ENCODE measurements around the gene ERC2.

The ERC2 gene

GRCh38 chr3:56397798-56398197, 70.5 kb downstream of the ERC2 start:
- DNase-seq = no peak

GRCh38 chr3:56389183-56389830, 79.0 kb downstream of the ERC2 start:
- Histone ChIP-seq H3K27me3 (ENCODE audit: insufficient read depth, low read depth, severe bottlenecking) (no peaks in the 10 kb centered on the region), H3K4me3 (ENCODE audit: low read depth, low read length) (no peak overlapping the region), H3K36me3 (no peaks in the 10 kb centered on the region), H3K27ac (no peak overlapping the region), H3K9me3 (ENCODE audit: severe bottlenecking) (no peaks in the 10 kb centered on the region)
- TF ChIP-seq CTCF (IDR thresholded peaks at IDR 0.05; ENCODE audit: low read depth, low read length) = no peak
- no peak for DNase-seq

More at GRCh38 chr3:56397798-56398197, 70.5 kb downstream of the ERC2 start:
- Histone ChIP-seq H3K27me3 (ENCODE audit: insufficient read depth, low read depth, severe bottlenecking) (no peaks in the 10 kb centered on the region), H3K27ac (no peak overlapping the region), H3K4me3 (ENCODE audit: low read depth, low read length) (no peak overlapping the region), H3K36me3 (no peaks in the 10 kb centered on the region), H3K9me3 (ENCODE audit: severe bottlenecking) (no peaks in the 10 kb centered on the region)
- no peak for TF ChIP-seq CTCF (IDR thresholded peaks at IDR 0.05; ENCODE audit: low read depth, low read length)

- TF ChIP-seq CTCF (IDR thresholded peaks at IDR 0.05; ENCODE audit: low read depth, low read length) = no peak
- Histone ChIP-seq H3K27me3 (ENCODE audit: insufficient read depth, low read depth, severe bottlenecking) (no peaks in the 10 kb centered on the region), H3K36me3 (no peaks in the 10 kb centered on the region), H3K27ac (no peak overlapping the region), H3K9me3 (ENCODE audit: severe bottlenecking) (no peaks in the 10 kb centered on the region), H3K4me3 (ENCODE audit: low read depth, low read length) (no peak overlapping the region)
- no peak for DNase-seq
Observed at GRCh38 chr3:56383092-56383491, 85.2 kb downstream of the ERC2 start.

GRCh38 chr3:56379723-56380287, 88.5 kb downstream of the ERC2 start:
- no peaks in the 10 kb centered on the region for H3K9me3 ChIP-seq (ENCODE audit: severe bottlenecking)
- no peak overlapping the region for H3K4me3 ChIP-seq (ENCODE audit: low read depth, low read length)
- DNase-seq = no peak
- no peak for TF ChIP-seq CTCF (IDR thresholded peaks at IDR 0.05; ENCODE audit: low read depth, low read length)
- H3K27ac ChIP-seq = no peak overlapping the region
- no peaks in the 10 kb centered on the region for H3K36me3 ChIP-seq
- H3K27me3 ChIP-seq (ENCODE audit: insufficient read depth, low read depth, severe bottlenecking) = no peaks in the 10 kb centered on the region

GRCh38 chr3:56375654-56376053, 92.6 kb downstream of the ERC2 start:
- DNase-seq = no peak
- Histone ChIP-seq H3K36me3 (no peaks in the 10 kb centered on the region), H3K4me3 (ENCODE audit: low read depth, low read length) (no peak overlapping the region), H3K27ac (no peak overlapping the region), H3K27me3 (ENCODE audit: insufficient read depth, low read depth, severe bottlenecking) (no peaks in the 10 kb centered on the region), H3K9me3 (ENCODE audit: severe bottlenecking) (no peaks in the 10 kb centered on the region)
- TF ChIP-seq CTCF (IDR thresholded peaks at IDR 0.05; ENCODE audit: low read depth, low read length) = no peak

- no peaks in the 10 kb centered on the region for H3K9me3 ChIP-seq (ENCODE audit: severe bottlenecking)
- no peak overlapping the region for H3K4me3 ChIP-seq (ENCODE audit: low read depth, low read length)
- H3K36me3 ChIP-seq = no peaks in the 10 kb centered on the region
- H3K27me3 ChIP-seq (ENCODE audit: insufficient read depth, low read depth, severe bottlenecking) = no peaks in the 10 kb centered on the region
- no peak for TF ChIP-seq CTCF (IDR thresholded peaks at IDR 0.05; ENCODE audit: low read depth, low read length)
- no peak for DNase-seq
- no peak overlapping the region for H3K27ac ChIP-seq
Observed at GRCh38 chr3:56373386-56373785, 94.9 kb downstream of the ERC2 start.

Measured in WERI-Rb-1 (cell line).